H1 (cell line): ENCODE results near the gene CASZ1.

Source experiments
- CREB1 ChIP-seq: IDR thresholded peaks from 2 replicates; pipeline ENCODE4 v1.6.1; 2012; ENCODE audit warnings: inconsistent platforms
- CTCF ChIP-seq, 3 experiments: IDR thresholded peaks; 1 replicate in 2 of 3; 2 replicates in 1 of 3; pipeline versions ENCODE4 v1.5.1 to v1.6.1; 2011; ENCODE audit warnings: low read length in 3 of 3, mild to moderate bottlenecking in 3 of 3, inconsistent platforms in 2 of 3, low read depth in 1 of 3, moderate library complexity in 1 of 3; ENCODE audit not compliant: insufficient read depth in 1 of 3; ENCODE audit errors: control extremely low read depth in 1 of 3
- GABPA ChIP-seq: IDR thresholded peaks from 2 replicates; pipeline ENCODE4 v1.6.1; 2011; ENCODE audit warnings: mild to moderate bottlenecking, low read length, moderate library complexity, borderline replicate concordance; ENCODE audit not compliant: insufficient read depth
- HDAC6 ChIP-seq: IDR thresholded peaks from one replicate; pipeline ENCODE4 v1.7.1; 2012; ENCODE audit warnings: low read depth, mild to moderate bottlenecking, inconsistent platforms, low read length, moderate library complexity
- MAX ChIP-seq: IDR thresholded peaks from 2 replicates; pipeline ENCODE4 v1.6.1; 2012; ENCODE audit warnings: inconsistent platforms
- RAD21 ChIP-seq, 2 experiments: IDR thresholded peaks in 1 of 2; conservative IDR thresholded peaks in 1 of 2; 2 replicates each; pipeline ENCODE4 v1.6.1; 2011; ENCODE audit warnings: low read depth in 2 of 2, low read length in 2 of 2, improper control_type of control experiment in 1 of 2, inconsistent platforms in 1 of 2, mild to moderate bottlenecking in 1 of 2, moderate library complexity in 1 of 2
- YY1 ChIP-seq: IDR thresholded peaks from 2 replicates; pipeline ENCODE4 v1.6.1; 2011; ENCODE audit warnings: low read depth, mild to moderate bottlenecking, low read length

GRCh38 chr1:10635085-10635896 lies 161.2 kb downstream of the CASZ1 start:
- no peak for TF ChIP-seq MAX
- TF ChIP-seq CTCF (IDR thresholded peaks at IDR 0.05; ENCODE audit: control extremely low read depth in 1 of 3, insufficient read depth in 1 of 3, low read depth in 1 of 3, low read length in 3 of 3): no peak
- no peak for TF ChIP-seq YY1
- TF ChIP-seq GABPA: no peak
- TF ChIP-seq RAD21 (IDR thresholded peaks at IDR 0.05 in 1 of 2, conservative IDR thresholded peaks at IDR 0.05 in 1 of 2; ENCODE audit: low read depth in 2 of 2, low read length in 2 of 2): no peak
- no peak for TF ChIP-seq CREB1
- no peak for TF ChIP-seq HDAC6
